Epithelial cell of prostate (primary cell): Measurements from ENCODE around the gene PPP1R11.
A peak's percentile ranks its signal among the peaks of the same experiment; 100 is the strongest.
"Not testable (repeated sequence)": the region's sequence is repeated elsewhere in the genome, so short reads cannot be mapped to it uniquely, and the experiment has no call there.

ENCODE experiments used
- DNase-seq: peaks from one replicate; pipeline ENCODE4 v3.0.0-alpha.2; 2011; ENCODE audit warnings: low read depth, low spot score
- H3K27ac ChIP-seq: fragments of 450-650 bp; 2 replicates; pipeline ENCODE4 v1.5.1; 2017; ENCODE audit warnings: mild to moderate bottlenecking

The PPP1R11 gene, protein sequence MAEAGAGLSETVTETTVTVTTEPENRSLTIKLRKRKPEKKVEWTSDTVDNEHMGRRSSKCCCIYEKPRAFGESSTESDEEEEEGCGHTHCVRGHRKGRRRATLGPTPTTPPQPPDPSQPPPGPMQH

DNA sequence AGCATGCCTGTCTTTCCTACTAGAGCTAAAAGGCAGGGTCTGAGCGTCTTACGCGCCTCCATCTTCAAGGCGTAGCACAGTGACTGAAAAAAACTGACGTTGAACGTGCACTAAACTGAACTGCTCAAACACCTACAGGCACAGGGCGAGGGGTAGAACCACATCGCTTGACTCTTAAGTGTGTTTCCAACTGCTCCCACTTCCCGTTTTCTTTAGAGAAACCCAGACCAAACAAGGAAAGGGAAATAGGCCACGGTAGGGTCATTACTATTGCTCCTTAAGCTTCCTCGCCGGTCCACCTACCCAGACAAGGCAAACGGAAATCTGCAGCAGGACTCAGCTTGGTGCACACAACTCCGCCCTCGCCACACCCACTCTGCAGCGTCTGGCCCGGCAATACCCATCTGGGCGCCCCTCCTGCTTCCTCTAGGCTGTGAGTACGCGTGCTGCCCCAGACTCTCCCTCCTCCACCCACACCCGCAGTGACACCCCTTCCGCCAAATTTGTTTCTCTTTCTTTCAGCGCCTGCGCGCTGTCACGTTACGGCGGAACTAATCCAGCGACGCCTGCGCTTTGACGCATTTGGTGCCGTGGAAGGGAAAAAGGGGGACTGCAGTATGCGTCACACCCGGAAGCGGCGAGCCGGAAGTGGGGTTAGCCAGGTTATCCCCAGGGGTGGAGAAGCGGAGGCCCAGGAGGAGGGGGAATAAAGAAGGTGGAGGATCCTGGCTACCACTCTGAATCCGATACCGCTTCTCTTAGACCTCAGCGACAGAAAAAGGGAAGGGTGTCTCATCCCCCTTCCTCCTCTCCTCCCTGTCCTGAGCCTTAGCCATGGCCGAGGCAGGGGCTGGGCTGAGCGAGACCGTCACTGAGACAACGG lies at the start of gene PPP1R11:
Gene PPP1R11 (plus strand): TSS at position 622 of the 883 bp plus-strand sequence. CDS start 213 bp downstream, at position 835.
- peak within 1 kb of the TSS; percentile 79 for H3K27ac ChIP-seq
- peak; percentile 93 for DNase-seq

DNA sequence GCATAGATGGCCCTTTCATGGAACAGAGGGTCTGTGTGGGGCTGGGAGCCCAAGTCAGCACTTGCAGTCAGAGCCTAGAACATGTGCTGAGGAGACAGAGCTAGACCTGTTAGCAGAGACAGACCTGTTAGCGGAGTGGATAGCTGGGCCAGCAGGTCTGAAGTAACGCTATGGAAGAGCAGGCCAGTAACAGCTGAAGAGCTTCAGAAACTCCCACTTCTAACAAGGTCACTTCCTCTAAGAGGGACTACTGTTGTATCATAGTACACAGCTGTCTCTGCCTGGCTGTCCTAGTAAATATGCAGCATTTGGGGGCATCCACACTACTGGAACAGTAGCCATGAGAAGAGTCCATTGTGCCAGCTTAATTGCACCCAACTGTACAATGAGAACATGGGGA lies 47.2 kb upstream of the PPP1R11 start:
- DNase-seq = no peak

DNA sequence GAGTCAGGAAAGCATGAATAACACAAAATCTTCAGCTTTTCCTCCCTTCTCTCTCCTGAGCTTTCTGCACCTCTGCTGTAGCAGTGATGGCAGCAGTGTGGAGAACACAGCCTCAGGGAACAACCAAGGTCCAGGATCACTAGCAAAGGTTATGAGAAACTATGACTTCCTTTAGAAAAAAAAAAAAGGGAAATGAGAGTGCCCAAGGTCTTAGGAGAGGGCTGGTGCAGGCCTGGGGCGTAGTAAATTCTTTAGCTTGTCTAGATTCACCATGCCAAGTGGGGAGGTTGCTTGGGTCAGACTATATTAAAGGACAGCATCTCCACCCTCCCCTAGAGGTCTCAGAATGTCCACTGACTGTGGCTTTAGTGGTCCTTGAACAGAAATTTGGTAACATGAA lies 46.4 kb upstream of the PPP1R11 start:
- no peak overlapping the region for H3K27ac ChIP-seq
- no peak for DNase-seq

More for the DNA sequence above, 47.2 kb upstream of the PPP1R11 start:
- no peak overlapping the region for H3K27ac ChIP-seq

DNA sequence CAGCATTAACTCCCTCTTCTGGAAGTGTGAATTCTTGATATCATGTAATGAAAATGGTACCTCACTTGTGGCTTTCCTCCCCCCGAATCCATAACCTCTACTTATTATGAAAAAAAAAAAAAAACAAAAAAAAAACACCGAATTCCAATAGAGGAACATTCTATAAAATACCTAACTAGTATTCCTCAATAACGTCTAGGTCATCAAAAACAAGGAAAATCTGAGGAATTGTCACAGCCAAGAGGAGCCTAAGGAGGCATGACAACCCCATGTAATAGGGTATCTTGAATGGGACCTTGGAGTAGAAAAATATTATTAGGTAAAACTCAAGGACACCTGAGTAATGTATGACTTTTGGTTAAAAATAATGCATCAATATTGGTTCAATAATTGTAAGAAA lies 44.8 kb upstream of the PPP1R11 start:
- DNase-seq = no peak
- no peak overlapping the region for H3K27ac ChIP-seq

DNA sequence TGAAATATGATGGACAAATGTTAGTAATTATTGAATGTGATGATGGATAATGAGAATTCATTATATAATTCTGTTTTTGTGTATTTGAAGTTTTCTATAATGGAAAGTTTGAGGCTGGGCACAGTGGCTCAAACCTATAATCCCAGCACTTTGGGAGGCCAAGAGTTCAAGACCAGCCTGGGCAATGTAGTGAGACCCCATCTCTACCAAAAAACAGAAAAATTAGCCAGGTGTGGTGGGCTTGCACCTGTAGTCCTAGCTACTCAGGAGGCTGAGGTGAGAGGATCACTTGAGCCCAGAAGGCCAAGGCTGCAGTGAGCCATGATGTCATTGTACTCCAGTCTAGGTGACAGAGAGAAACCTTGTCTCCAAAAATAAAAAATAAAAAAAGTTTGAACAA lies 44.3 kb upstream of the PPP1R11 start:
- not testable (repeated sequence) for H3K27ac ChIP-seq, DNase-seq

DNA sequence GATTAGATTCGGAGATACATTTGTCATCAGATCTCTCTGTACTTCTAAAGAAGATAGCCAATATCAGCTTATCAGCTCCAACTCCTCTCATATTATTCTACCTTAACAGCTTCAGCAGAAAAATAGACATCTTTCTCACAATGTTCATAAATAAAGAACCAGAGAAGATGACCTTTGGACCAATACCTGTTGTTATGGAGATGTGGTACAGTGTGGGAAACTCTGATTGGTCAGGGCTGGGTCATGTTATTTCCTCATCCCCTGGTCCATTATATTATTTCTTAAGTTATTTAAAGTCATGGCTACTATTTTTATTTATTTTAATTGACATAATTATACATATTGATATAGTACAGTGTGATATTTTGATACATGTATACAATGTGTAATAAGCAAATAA lies 41.8 kb upstream of the PPP1R11 start:
- no peak for DNase-seq

DNA sequence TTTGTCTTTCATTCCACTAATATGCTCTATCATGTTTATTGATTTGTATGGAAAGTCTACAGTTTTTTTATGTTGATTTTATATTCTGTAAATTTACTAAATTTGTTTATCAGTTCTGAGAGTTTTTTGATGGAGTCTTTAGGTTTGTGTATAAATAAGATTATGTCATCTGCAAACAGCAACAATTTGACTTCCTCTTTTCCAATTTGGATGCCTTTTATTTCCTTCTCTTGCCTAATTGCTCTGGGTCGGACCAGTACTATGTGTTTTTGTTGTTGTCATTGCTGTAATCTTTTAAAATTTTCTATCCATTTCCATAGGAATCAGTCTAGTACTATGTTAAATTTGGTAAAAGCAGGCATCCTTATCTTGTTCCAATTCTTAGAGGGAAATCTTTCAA lies 37.4 kb upstream of the PPP1R11 start:
- no peak overlapping the region for H3K27ac ChIP-seq
- DNase-seq = no peak

More for the DNA sequence above, 41.8 kb upstream of the PPP1R11 start:
- H3K27ac ChIP-seq = no peak overlapping the region

DNA sequence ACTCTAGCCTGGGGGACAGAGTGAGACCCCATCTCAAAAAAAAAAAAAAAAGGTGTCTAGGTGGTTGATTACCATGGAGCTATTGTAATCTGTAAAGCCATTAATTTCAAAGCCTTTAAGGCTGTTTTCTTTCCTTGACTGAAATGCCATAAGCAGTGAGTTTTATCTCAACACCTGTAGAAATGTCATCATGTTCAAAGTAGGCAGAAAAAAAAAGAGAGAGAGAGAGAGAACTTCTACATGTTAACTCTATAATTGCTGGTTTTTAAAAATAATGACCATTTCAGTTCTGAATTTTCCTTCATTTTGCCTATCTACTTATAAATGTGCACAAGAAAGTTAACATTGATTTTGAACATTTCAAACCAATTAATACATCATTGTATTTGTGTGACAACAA lies 35.6 kb upstream of the PPP1R11 start:
- no peak for DNase-seq
- H3K27ac ChIP-seq = no peak overlapping the region

DNA sequence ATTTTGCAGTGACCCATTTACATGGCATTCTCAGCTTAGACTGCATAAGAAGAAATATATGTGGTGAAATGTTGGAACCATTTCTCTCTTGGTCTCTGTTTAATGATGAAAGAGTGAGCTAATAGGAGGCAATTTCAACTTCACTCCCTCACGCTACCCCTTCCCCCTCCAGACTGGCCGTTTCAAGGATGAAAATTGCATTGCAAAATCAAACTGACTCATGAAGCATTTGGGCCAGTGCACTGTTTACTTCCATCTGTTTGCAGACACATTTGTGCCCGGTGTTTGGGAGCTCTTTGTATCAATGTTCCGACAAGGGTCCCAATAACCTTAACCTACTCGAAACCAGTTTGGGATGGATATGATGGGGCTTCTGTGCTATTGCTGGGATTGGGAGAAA lies 33.6 kb upstream of the PPP1R11 start:
- DNase-seq = not testable (repeated sequence)

DNA sequence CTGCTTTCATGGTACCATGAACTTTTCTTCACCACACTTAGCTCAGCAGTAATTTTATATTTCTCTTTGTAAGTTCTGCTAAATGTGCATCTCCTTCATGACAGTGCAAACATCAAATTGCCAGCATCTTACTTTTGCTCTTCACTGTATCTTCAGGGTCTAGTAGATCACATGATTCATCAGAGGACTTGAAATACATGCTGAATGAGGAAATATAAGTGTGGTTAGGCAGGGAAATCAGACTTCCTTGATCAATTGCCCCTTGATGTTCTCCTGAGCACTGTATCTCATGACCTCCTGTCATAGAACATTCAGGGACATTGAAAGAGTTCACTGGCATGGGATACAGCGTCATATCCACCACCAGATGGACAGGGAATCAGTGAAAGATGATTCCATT lies 31.2 kb upstream of the PPP1R11 start:
- H3K27ac ChIP-seq = no peak overlapping the region
- DNase-seq = no peak

More for the DNA sequence above, 33.6 kb upstream of the PPP1R11 start:
- H3K27ac ChIP-seq = not testable (repeated sequence)

DNA sequence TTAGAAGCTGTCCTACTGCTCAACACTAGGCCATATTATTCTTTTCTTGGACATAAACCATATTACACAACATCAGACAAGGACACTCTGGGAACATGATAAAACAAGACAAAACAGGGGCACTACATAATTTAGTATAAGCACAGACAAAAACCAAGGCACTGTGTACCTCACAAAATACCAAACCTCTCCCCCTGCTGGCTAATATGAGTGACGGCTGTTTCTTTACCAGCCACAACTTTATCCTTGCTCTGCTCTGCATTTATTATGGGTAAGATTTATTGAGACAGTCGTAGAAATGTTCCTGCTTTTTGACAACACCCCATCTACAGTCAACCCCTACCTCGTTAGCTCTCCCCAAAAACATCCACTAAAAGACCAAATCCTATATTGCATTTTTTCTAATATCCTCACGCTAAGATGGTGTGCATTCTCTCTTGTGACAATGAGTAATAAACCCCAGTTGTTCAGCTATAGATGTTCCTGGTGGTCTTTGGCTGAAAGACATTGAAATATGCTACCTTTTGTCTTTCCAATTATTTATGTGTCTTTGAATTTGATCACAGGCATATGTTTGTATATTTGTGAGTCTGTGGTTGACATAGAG lies 29.7 kb upstream of the PPP1R11 start:
- no peak overlapping the region for H3K27ac ChIP-seq
- DNase-seq = no peak

DNA sequence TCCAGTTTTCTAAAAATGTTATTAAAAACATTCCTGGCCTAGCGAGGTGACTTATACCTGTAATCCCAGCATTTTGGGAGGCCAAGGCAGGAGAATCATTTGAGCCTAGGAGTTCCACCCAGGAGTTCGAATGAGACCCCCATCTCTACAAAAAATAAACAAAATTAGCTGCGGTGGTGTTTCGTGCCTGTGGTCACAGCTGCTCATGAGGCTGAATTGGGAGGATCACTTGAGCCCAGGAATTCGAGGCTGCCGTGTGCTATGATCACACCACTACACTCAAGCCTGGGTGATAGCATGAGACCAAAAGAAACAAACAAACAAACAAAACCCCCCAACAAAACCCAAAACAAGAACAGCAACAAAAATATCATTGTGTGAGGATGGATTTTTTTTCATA lies 25.8 kb upstream of the PPP1R11 start:
- no peak overlapping the region for H3K27ac ChIP-seq
- no peak for DNase-seq

DNA sequence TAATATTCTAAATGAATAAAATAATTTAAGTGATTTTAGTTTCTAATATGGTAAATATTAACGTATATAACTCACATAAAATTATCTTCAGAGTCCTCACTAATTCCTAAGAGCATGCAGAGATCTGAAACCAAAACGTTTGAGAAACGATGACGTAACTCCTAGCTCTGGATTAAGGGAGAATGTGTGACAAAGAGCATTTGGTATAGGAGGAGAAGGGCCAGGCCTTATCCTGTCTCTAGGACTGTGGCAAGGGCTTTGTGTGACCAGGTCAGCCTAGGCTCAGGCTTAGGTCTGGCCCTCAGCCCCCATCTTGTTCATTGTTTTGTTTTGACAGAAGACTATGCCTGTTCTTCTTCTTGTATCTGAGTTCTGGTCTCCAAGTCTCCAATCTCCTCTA lies 25.2 kb upstream of the PPP1R11 start:
- no peak for DNase-seq
- no peak overlapping the region for H3K27ac ChIP-seq

DNA sequence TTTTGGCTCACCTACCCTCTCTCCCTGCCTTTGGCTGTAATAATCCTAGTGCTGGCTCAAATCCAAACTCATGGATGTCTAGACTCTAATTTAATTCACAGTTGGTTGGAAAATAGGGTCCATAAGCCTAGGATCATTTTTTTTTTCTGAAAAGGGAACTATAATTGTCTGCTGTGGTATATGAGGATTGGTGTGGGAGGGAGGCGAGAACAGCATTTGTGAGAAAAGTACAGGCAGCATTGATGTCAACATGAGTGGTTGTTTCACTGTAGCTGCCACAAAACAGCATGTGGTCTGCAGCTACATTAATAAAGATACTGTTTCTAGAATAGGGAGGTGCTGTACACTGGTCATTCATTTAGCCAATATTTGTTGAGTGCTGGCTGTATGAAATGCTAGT lies 24.5 kb upstream of the PPP1R11 start:
- no peak overlapping the region for H3K27ac ChIP-seq
- DNase-seq = no peak

DNA sequence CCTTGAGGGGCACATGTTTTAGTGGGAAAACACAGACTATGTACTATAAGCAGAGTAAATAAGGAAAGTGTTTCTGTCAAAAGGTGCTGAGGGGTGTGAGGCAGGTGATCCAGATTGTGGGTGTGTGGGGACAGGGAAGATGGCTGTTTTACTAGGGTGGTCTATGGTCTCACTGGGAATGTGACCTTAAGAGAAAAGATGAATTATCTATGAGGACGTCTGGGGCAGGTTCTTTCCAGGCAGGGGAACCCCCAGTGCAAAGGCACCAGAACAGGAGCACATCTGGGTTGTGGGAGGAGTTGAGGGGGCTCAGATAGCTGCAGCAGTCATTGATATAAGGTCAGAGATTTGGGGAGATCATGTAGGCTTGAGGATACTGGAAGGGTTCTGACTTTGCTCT lies 24.1 kb upstream of the PPP1R11 start:
- DNase-seq = no peak

DNA sequence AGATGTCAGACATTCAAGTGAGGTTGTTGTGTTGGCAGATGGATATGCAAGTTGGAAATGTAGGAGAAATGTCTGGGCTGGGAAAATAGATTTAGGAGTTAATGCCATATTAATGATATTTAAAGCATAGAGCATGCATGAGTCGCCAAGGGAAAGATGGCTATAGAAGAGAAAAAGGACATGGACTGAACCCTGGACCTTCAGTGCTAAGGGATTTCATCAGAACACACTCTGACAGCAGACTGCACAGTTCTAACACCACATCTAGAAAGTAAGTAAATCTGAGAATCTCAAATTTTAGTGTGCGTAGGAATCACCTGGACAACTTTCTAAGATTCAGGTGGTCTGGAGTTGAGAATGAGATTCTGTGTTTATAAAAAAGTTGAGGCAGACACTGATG lies 23.3 kb upstream of the PPP1R11 start:
- no peak overlapping the region for H3K27ac ChIP-seq
- no peak for DNase-seq

More for the DNA sequence above, 24.1 kb upstream of the PPP1R11 start:
- no peak overlapping the region for H3K27ac ChIP-seq

DNA sequence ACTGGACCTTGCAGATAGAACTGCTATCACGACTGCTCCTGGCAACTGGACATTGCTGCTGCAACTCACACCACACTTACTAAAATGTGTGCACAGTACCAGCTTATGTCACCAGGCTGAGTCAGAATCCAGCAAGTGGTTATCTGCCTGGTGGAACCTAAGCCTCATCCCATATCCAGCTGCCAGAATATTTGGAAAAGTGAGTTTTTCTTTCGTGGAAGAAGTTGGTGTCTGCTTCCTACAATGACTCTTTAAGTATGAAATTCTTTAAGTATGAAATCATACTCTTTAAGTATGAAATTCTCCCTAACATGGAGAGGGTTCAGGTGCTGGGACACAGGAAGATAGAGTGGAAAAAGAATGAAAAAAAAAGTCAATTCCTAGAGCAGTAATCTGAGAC lies 22.4 kb upstream of the PPP1R11 start:
- no peak overlapping the region for H3K27ac ChIP-seq
- no peak for DNase-seq

DNA sequence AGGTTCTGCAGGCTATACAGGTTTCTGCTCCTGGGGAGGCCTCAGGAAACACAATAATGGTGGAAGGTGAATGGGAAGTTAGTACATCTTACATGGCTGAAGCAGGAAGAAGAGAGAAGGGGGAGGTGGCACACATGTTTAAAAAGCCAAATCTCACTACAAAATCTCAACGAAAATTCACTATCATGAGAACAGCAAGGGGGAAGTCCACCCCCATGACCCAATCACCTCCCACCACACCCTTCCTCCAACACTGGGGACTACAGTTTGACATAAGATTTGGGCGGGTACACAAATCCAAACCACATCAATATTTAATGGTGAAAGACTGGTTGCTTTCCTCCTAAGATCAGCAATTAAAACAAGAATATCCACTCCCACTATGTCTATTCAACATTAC lies 19.8 kb upstream of the PPP1R11 start:
- no peak overlapping the region for H3K27ac ChIP-seq
- no peak for DNase-seq

DNA sequence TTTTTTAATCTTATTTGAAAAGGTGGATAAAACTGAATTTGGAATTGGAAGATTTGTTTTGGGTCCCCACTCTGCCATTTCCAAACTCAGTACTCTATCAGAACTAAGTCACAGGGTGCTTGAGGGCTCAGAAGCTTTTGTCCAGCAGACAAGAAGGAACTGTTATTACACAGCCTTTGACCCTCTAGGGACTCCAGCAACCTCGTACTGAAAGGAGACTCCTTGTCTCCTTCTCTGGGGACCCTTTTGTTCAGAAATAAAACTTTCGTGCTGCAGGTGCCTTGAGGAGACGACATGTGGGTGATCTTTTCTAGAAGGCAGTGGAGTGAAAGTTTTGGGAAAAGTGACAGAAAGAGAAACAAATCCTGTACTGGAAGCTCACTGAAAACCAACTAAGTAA lies 13.3 kb upstream of the PPP1R11 start:
- no peak overlapping the region for H3K27ac ChIP-seq
- DNase-seq = no peak

DNA sequence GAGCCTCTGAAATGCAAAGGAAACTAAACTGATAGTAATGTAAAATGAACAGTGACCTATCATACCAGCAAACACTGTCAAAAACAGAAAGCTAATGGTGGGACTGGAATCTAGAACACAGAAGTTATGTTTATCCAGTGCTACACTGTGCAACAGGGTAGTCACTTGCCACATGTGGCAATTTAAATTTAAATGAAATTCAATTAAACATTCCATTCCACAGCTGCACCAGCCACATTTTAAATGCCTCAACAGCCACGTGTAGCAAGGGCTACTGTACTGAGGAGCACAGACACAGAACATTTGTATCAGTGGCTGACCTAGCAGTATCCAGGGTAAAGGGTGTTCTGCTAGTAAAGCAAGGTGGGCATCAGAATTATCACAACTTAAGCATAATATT lies 11.5 kb upstream of the PPP1R11 start:
- H3K27ac ChIP-seq = no peak overlapping the region
- no peak for DNase-seq

DNA sequence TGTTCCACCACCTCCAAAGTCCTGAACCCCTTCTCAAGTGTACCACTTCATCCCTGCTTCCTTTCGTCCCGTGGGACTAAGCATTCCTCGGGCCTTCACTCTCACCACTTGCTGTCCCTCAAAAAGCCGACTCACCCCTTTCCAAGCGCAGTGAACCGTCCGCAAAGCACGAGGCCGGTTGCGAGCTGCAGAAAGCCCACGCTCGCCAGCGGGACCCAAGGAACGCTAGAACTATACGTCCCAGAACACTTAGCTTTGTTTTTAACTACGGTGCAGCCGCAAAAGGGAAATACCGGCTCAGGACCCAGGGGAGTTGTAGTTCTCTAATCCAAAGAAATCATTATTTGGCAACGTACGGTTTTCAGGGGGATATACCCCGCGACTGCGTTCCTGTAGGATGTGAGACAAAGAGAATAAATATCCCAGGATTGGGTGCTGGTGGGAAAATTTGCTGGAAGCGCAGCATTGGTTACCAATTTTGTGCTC lies 6.3 kb upstream of the PPP1R11 start:
- peak overlapping the region; percentile 89 for H3K27ac ChIP-seq
- DNase-seq = no peak
